SK-N-SH (cell line): ENCODE results near the gene TPP1. TPM values are rescaled to one million over a fixed set of nuclear protein-coding genes. Genes with fewer than 3 reads are reported as not detected.

Experiments
- CTCF ChIA-PET: fragments of 300-600, 350-600 bp; formaldehyde crosslinking; extraction: SDS; loops from one replicate; lab custom pipeline; 2021; lab: Yijun Ruan, JAX
- POLR2A ChIA-PET: fragments of 350-600 bp; sonication (Branson Sonifier 250); formaldehyde crosslinking; extraction: SDS; loops from one replicate; lab custom pipeline; 2020; ENCODE audit warnings: antibody characterized with exemption, inconsistent platforms; lab: Yijun Ruan, JAX
- DNase-seq: peaks from one replicate; pipeline ENCODE4 v3.0.0; 2012
- H2AFZ ChIP-seq: fragments of 200-600 bp; sonication (generic); 2 replicates; pipeline ENCODE4 v1.8.1; 2016; ENCODE audit warnings: antibody characterized with exemption, mild to moderate bottlenecking, low read depth
- H3F3A ChIP-seq: fragments of 200-600 bp; sonication (generic); replicated peaks from 2 replicates; pipeline ENCODE3; 2016; ENCODE audit warnings: antibody characterized with exemption, mild to moderate bottlenecking; ENCODE audit not compliant: insufficient read depth
- H3K27ac ChIP-seq, 2 experiments: fragments of 200-500 bp in 1 of 2; fragments of 200-600 bp in 1 of 2; sonication (Bioruptor generic) in 1 of 2; sonication (generic), shearing (Covaris generic) in 1 of 2; 2 replicates each; pipeline versions ENCODE4 v1.5.1 to v1.6.1; 2014 to 2016; ENCODE audit warnings: low read depth in 2 of 2, inconsistent platforms in 1 of 2, low read length in 1 of 2, mild to moderate bottlenecking in 1 of 2, mixed read lengths in 1 of 2
- H3K27me3 ChIP-seq: fragments of 200-600 bp; sonication (generic), shearing (Covaris generic); 2 replicates; pipeline ENCODE4 v1.6.1; 2016; ENCODE audit warnings: mixed run types; ENCODE audit not compliant: insufficient read depth
- H3K36me3 ChIP-seq, 2 experiments: fragments of 200-500 bp in 1 of 2; fragments of 200-600 bp in 1 of 2; sonication (Bioruptor generic) in 1 of 2; sonication (generic) in 1 of 2; replicated peaks in 1 of 2; 2 replicates each; pipeline versions ENCODE3 to v1.5.1; 2014 to 2016; ENCODE audit warnings: low read length in 1 of 2, mild to moderate bottlenecking in 1 of 2; ENCODE audit not compliant: insufficient read depth in 2 of 2, control insufficient read depth in 1 of 2
- H3K4me1 ChIP-seq, 2 experiments: fragments of 200-500 bp in 1 of 2; fragments of 200-600 bp in 1 of 2; sonication (Bioruptor generic) in 1 of 2; sonication (generic), shearing (Covaris generic) in 1 of 2; 2 replicates each; pipeline versions ENCODE4 v1.5.1 to v1.6.1; 2014 to 2016; ENCODE audit warnings: low read depth in 1 of 2, low read length in 1 of 2, mixed run types in 1 of 2; ENCODE audit not compliant: insufficient read depth in 2 of 2, control insufficient read depth in 1 of 2
- H3K4me2 ChIP-seq: fragments of 200-600 bp; sonication (generic), shearing (Covaris generic); 2 replicates; pipeline ENCODE4 v1.6.1; 2017; ENCODE audit warnings: mixed run types
- H3K4me3 ChIP-seq, 2 experiments: fragments of 200-500 bp in 1 of 2; fragments of 200-600 bp in 1 of 2; sonication (Bioruptor generic) in 1 of 2; sonication (generic), shearing (Covaris generic) in 1 of 2; 2 replicates each; pipeline versions ENCODE4 v1.5.1 to v1.8.1; 2014 to 2016; ENCODE audit warnings: low read depth in 2 of 2, inconsistent platforms in 1 of 2, low read length in 1 of 2, mild to moderate bottlenecking in 1 of 2, mixed read lengths in 1 of 2, moderate library complexity in 1 of 2
- H3K79me2 ChIP-seq: fragments of 200-600 bp; sonication (generic); 2 replicates; pipeline ENCODE4 v1.8.1; 2017; ENCODE audit warnings: mild to moderate bottlenecking; ENCODE audit not compliant: insufficient read depth
- H3K9ac ChIP-seq: fragments of 200-600 bp; sonication (generic); 2 replicates; pipeline ENCODE4 v1.6.1; 2017; ENCODE audit warnings: mixed run types
- H3K9me2 ChIP-seq: fragments of 200-600 bp; sonication (generic); 2 replicates; pipeline ENCODE4 v1.6.1; 2017; ENCODE audit warnings: mixed run types
- H3K9me3 ChIP-seq: fragments of 200-600 bp; sonication (generic); 2 replicates; pipeline ENCODE4 v1.6.1; 2017; ENCODE audit warnings: mixed run types, mild to moderate bottlenecking, moderate library complexity
- H4K20me1 ChIP-seq: fragments of 200-600 bp; sonication (generic); 2 replicates; pipeline ENCODE4 v1.6.1; 2017; ENCODE audit warnings: mild to moderate bottlenecking, mixed run types; ENCODE audit not compliant: insufficient read depth
- CHD2 ChIP-seq: fragments of 150-350 bp; IDR thresholded peaks from 2 replicates; pipeline ENCODE4 v1.6.1; 2018; ENCODE audit warnings: low read length; ENCODE audit not compliant: partially characterized antibody
- CTCF ChIP-seq: fragments of 200-600 bp; sonication (generic); IDR thresholded peaks from 2 replicates; pipeline ENCODE4 v1.6.1; 2017; ENCODE audit warnings: antibody characterized with exemption, mild to moderate bottlenecking, moderate library complexity
- ELF1 ChIP-seq: IDR thresholded peaks from 2 replicates; pipeline ENCODE4 v1.4.0; 2012
- EZH2phosphoT487 ChIP-seq: fragments of 200-600 bp; sonication (generic); IDR thresholded peaks from 2 replicates; pipeline ENCODE4 v1.6.1; 2017; ENCODE audit warnings: low read depth, mixed run types, mild to moderate bottlenecking, antibody characterized with exemption, moderate library complexity, borderline replicate concordance
- FOSL2 ChIP-seq: IDR thresholded peaks from 2 replicates; pipeline ENCODE4 v1.4.0; 2012; ENCODE audit warnings: low read depth, mild to moderate bottlenecking, moderate library complexity, borderline replicate concordance
- GABPA ChIP-seq: IDR thresholded peaks from 2 replicates; pipeline ENCODE4 v1.4.0; 2012; ENCODE audit warnings: low read depth, mild to moderate bottlenecking
- JUND ChIP-seq: IDR thresholded peaks from 2 replicates; pipeline ENCODE4 v1.4.0; 2012
- MAX ChIP-seq: IDR thresholded peaks from 2 replicates; pipeline ENCODE4 v1.4.0; 2012; ENCODE audit warnings: low read depth
- MXI1 ChIP-seq: IDR thresholded peaks from 2 replicates; pipeline ENCODE4 v1.6.1; 2012; ENCODE audit warnings: mild to moderate bottlenecking, low read depth, low read length, improper control_type of control experiment
- POLR2AphosphoS5 ChIP-seq: IDR thresholded peaks from 2 replicates; pipeline ENCODE4 v1.6.1; 2012; ENCODE audit warnings: low read depth, low read length
- RAD21 ChIP-seq: IDR thresholded peaks from 2 replicates; pipeline ENCODE4 v1.6.1; 2012; ENCODE audit warnings: mild to moderate bottlenecking, low read length
- REST ChIP-seq: IDR thresholded peaks from 2 replicates; pipeline ENCODE4 v1.6.1; 2012; ENCODE audit warnings: mild to moderate bottlenecking, low read depth, low read length, moderate library complexity
- RFX5 ChIP-seq: IDR thresholded peaks from 2 replicates; pipeline ENCODE4 v1.6.1; 2012; ENCODE audit warnings: mild to moderate bottlenecking, improper control_type of control experiment, low read length
- RXRA ChIP-seq: IDR thresholded peaks from 2 replicates; pipeline ENCODE4 v1.4.0; 2012; ENCODE audit warnings: low read depth, mild to moderate bottlenecking, borderline replicate concordance
- SIN3A ChIP-seq: IDR thresholded peaks from 2 replicates; pipeline ENCODE4 v1.6.1; 2012; ENCODE audit warnings: low read depth, mild to moderate bottlenecking, low read length, moderate library complexity, borderline replicate concordance
- SMC3 ChIP-seq: IDR thresholded peaks from 2 replicates; pipeline ENCODE4 v1.6.1; 2012; ENCODE audit warnings: low read depth, low read length, improper control_type of control experiment
- TAF1 ChIP-seq: IDR thresholded peaks from 2 replicates; pipeline ENCODE4 v1.6.1; 2012; ENCODE audit warnings: low read depth, mild to moderate bottlenecking, low read length, moderate library complexity, borderline replicate concordance
- TCF12 ChIP-seq: IDR thresholded peaks from 2 replicates; pipeline ENCODE4 v1.4.0; 2012
- USF1 ChIP-seq: IDR thresholded peaks from 2 replicates; pipeline ENCODE4 v1.4.0; 2012; ENCODE audit warnings: low read depth, borderline replicate concordance
- USF2 ChIP-seq: fragments of 150-350 bp; IDR thresholded peaks from 2 replicates; pipeline ENCODE4 v1.6.1; 2017; ENCODE audit warnings: antibody characterized with exemption, low read length, low read depth, borderline replicate concordance
- YY1 ChIP-seq: IDR thresholded peaks from 2 replicates; pipeline ENCODE4 v1.4.0; 2012; ENCODE audit warnings: low read depth, mild to moderate bottlenecking
- ZBTB33 ChIP-seq: IDR thresholded peaks from 2 replicates; pipeline ENCODE4 v1.4.0; 2012; ENCODE audit warnings: low read depth, borderline replicate concordance
- WGBS: methylation state at CpG from one replicate; pipeline ENCODE4 v1.1.6; 2017; ENCODE audit warnings: low lambda C conversion rate; 5-methylcytosine and 5-hydroxymethylcytosine counted together
- polyA plus RNA-seq, 3 experiments: library from polyadenylated mRNA; depleted of rRNA; stranded (reverse); fragments of >200 nt; gene quantifications; 2 replicates each; pipeline ENCODE4 v1.2.3, GENCODE V29; 2012

Gene TPP1
- polyA plus RNA-seq, 1 of the 3 experiments (the other 2 are of a cell fraction), result 105 TPM

GRCh38 chr11:6612213-6613041 is 6.8 kb downstream of the TPP1 start, which contains the start of gene TAF10:
Gene TAF10 (minus strand): TSS chr11:6612216. CDS start chr11:6612189, 27 bp downstream.
- Histone ChIP-seq H3K4me2 (peak within 1 kb of the TSS; percentile 93), H3K27me3 (no peaks in the 10 kb centered on the region)
- CTCF ChIA-PET, result interaction anchor here (0.6 to 2.9 kb wide), 25 partner anchors 9 to 233 kb away, joined by 3 to 18 read pairs (median 5); partner anchors contain the start of genes ILK, MRPL17 and RRP8

More at GRCh38 chr11:6612213-6613041, 6.8 kb downstream of the TPP1 start, which contains the start of gene TAF10:
- H3K79me2 ChIP-seq, result peaks cover 43% of the 10 kb centered on the region
- peak within 1 kb of the TSS; percentile 65 to 93 for H3K4me3 ChIP-seq
- H3K36me3 ChIP-seq, result peaks cover 29 to 62% of the 10 kb centered on the region in 2 experiments
- H3K27ac ChIP-seq, result peak within 1 kb of the TSS; percentile 94 to 99
- H3K9me2 ChIP-seq, result no peaks in the 10 kb centered on the region
- POLR2A ChIA-PET, result interaction anchor here (0.6 to 2.6 kb wide), 10 partner anchors 8 to 193 kb away, joined by 3 to 16 read pairs (median 4); partner anchors contain the start of genes APBB1, ARFIP2, MRPL17 and TIMM10B
- H2AFZ ChIP-seq, result peak within 1 kb of the TSS; percentile 78; the same call in 1 of the 2 replicates
- DNase-seq, result peak; percentile 95
- peak within 1 kb of the TSS; percentile 87 for H3K9ac ChIP-seq
- H4K20me1 ChIP-seq, result no peaks in the 10 kb centered on the region; the same call in 1 of the 2 replicates
- no peaks in the 10 kb centered on the region for H3K9me3 ChIP-seq
- 3% methylated on average over 29 of the region's 51 CpGs for WGBS
- TF ChIP-seq USF1 (peak; percentile 33; the same call in 1 of the 2 replicates), GABPA (peak; percentile 79), MXI1 (peak; percentile 82), TCF12 (peak; percentile 42; the same call in 1 of the 2 replicates), YY1 (peak; percentile 65; the same call in 1 of the 2 replicates), REST (peak; percentile 45; the same call in 1 of the 2 replicates), EZH2phosphoT487 (no peak), POLR2AphosphoS5 (peak; percentile 94), RXRA (no peak), CHD2 (peak; percentile 27), SMC3 (peak; percentile 15; the same call in 1 of the 2 replicates), ELF1 (peak; percentile 91), USF2 (no peak), MAX (peak; percentile 89), FOSL2 (peak; percentile 33; the same call in 1 of the 2 replicates), RAD21 (no peak), CTCF (peak; percentile 62), JUND (no peak), SIN3A (0 out of 2 replicates have a peak, but pooled peaks have one; percentile 62), TAF1 (peak; percentile 77), ZBTB33 (peak; percentile 9; the same call in 1 of the 2 replicates), RFX5 (peak; percentile 18; the same call in 1 of the 2 replicates)
- peaks cover 41% of the 10 kb centered on the region for H3F3A ChIP-seq
- peaks cover 10 to 32% of the 10 kb centered on the region in 2 experiments for H3K4me1 ChIP-seq
